ENCODE results near the gene LRRK1. TPM values are rescaled to one million over a fixed set of nuclear protein-coding genes. Genes with fewer than 3 reads are reported as not detected.
A peak's percentile ranks its signal among the peaks of the same experiment; 100 is the strongest.

LRRK1 gene
- total and polyA plus RNA-seq, 2 of the 13 experiments (the other 11 are each of a cell fraction or from before 2014, with no cell fraction given), result 0.13 to 1.2 TPM

- TF ChIP-seq ELF3 (CRISPR knock-in tag; IDR thresholded peaks at IDR 0.05), result peak; percentile 30; the same call in 1 of the 2 replicates
- TF ChIP-seq ELF1 (CRISPR knock-in tag; IDR thresholded peaks at IDR 0.05), result peak; percentile 38; the same call in 1 of the 2 replicates
- no peak for TF ChIP-seq KMT2A (CRISPR knock-in tag; IDR thresholded peaks at IDR 0.05)
- no peak for TF ChIP-seq ZKSCAN1 (IDR thresholded peaks at IDR 0.05; ENCODE audit: low read length)
Measured at GRCh38 chr15:100902436-100903167, 16.6 kb upstream of the LRRK1 start (continued).

GRCh38 chr15:100903168-100903554, 16.0 kb upstream of the LRRK1 start:
- Histone ChIP-seq H3K79me2 (ENCODE audit: insufficient read depth, low read length) (no peaks in the 10 kb centered on the region), H3K27me3 (ENCODE audit: control insufficient read depth in 1 of 2, insufficient read depth in 2 of 2, low read length in 2 of 2) (peaks cover 3 to 82% of the 10 kb centered on the region in 2 experiments; a peak in 4 of 5 replicates), H3K4me2 (ENCODE audit: low read depth, low read length) (peak overlapping the region; percentile 73; the same call in 1 of the 2 replicates), H3K9ac (ENCODE audit: insufficient read depth, low read depth, low read length) (no peak overlapping the region), H3K4me1 (ENCODE audit: insufficient read depth, low read length) (peaks cover 11% of the 10 kb centered on the region), H3K9me3 (ENCODE audit: low read length) (no peaks in the 10 kb centered on the region), H2AFZ (ENCODE audit: low read length) (no peak overlapping the region), H4K20me1 (ENCODE audit: insufficient read depth, low read length) (no peaks in the 10 kb centered on the region), H3K36me3 (replicated peaks in 1 of 2; ENCODE audit: control insufficient read depth in 1 of 2, insufficient read depth in 2 of 2, low read length in 2 of 2) (no peaks in the 10 kb centered on the region), H3K27ac (ENCODE audit: extremely low read length, insufficient read depth, low read length) (no peak overlapping the region), H3K4me3 (replicated peaks in 1 of 3; ENCODE audit: insufficient read depth in 1 of 3, low read depth in 2 of 3, low read length in 3 of 3) (no peak overlapping the region)
- TF ChIP-seq SIX1 (CRISPR knock-in tag; IDR thresholded peaks at IDR 0.05; ENCODE audit: borderline replicate concordance) (no peak), ZNF570 (CRISPR knock-in tag; IDR thresholded peaks at IDR 0.05; ENCODE audit: borderline replicate concordance) (no peak), PRDM4 (CRISPR knock-in tag; IDR thresholded peaks at IDR 0.05; ENCODE audit: borderline replicate concordance) (no peak), RBAK (CRISPR knock-in tag; IDR thresholded peaks at IDR 0.05) (no peak), TOPORS (CRISPR knock-in tag; IDR thresholded peaks at IDR 0.05) (no peak), NFIC (IDR thresholded peaks at IDR 0.05; ENCODE audit: low read length) (no peak), ZNF841 (CRISPR knock-in tag; IDR thresholded peaks at IDR 0.05; ENCODE audit: borderline replicate concordance) (no peak), ONECUT2 (CRISPR knock-in tag; IDR thresholded peaks at IDR 0.05) (no peak), PPARG (CRISPR knock-in tag; conservative IDR thresholded peaks at IDR 0.05) (no peak), SRF (IDR thresholded peaks at IDR 0.05; ENCODE audit: low read depth, low read length) (no peak), HDAC6 (IDR thresholded peaks at IDR 0.05; ENCODE audit: low read depth, low read length) (no peak), ZFP36L2 (CRISPR knock-in tag; IDR thresholded peaks at IDR 0.05) (no peak)
- POLR2A ChIA-PET, result no interaction called here
- DNase-seq (ENCODE audit: low spot score) (no peak), ATAC-seq (no peak), FAIRE-seq (no peak)
- CTCF ChIA-PET (ENCODE audit: low intra/inter-chr PET ratio, low total read pairs), result no interaction called here
- BruUV-seq (replicated peaks), result no TSS peak
- intact Hi-C loops (cut with micrococcal nuclease; ENCODE audit: unreplicated experiment), result no loop called here
- WGBS (ENCODE audit: low lambda C conversion rate), result 27% methylated on average over 3 of the region's 3 CpGs
- in situ Hi-C loops (cut with HindIII; ENCODE audit: extremely low pct_ligation_motif_present, low pct_unique_long_range_greater_than_20kb), result loop anchor here (25.0 kb wide), 1 partner anchor 359 kb away; the partner anchor contains the start of gene CHSY1
